Activated naive CD8-positive, alpha-beta T cell (primary cell): ENCODE results near the gene CABP4.
A peak's percentile ranks its signal among the peaks of the same experiment; 100 is the strongest.

Source experiments
- H3K27ac Mint-ChIP-seq: one replicate; pipeline ENCODE4 v1.8.0; 2021; ENCODE audit warnings: mixed read lengths
- H3K27me3 Mint-ChIP-seq: one replicate; pipeline ENCODE4 v1.8.0; 2021; ENCODE audit warnings: mixed read lengths
- H3K36me3 Mint-ChIP-seq: one replicate; pipeline ENCODE4 v1.8.0; 2021; ENCODE audit warnings: mixed read lengths
- H3K4me1 Mint-ChIP-seq: one replicate; pipeline ENCODE4 v1.8.0; 2021; ENCODE audit warnings: low read depth, mixed read lengths
- H3K4me3 Mint-ChIP-seq: one replicate; pipeline ENCODE4 v1.8.0; 2021; ENCODE audit warnings: mild to moderate bottlenecking, mixed read lengths
- H3K9me3 Mint-ChIP-seq: one replicate; pipeline ENCODE4 v1.8.0; 2021; ENCODE audit warnings: low read depth, mixed read lengths

Gene CABP4

GRCh38 chr11:67437809-67438157 is 17.4 kb upstream of the CABP4 start:
- Mint-ChIP-seq H3K27ac (peak overlapping the region; percentile 86), H3K4me1 (peaks cover 58% of the 10 kb centered on the region), H3K4me3 (peak overlapping the region; percentile 94), H3K9me3 (no peaks in the 10 kb centered on the region), H3K36me3 (no peaks in the 10 kb centered on the region), H3K27me3 (no peaks in the 10 kb centered on the region)

GRCh38 chr11:67438158-67438902 is 16.8 kb upstream of the CABP4 start:
- no peaks in the 10 kb centered on the region for H3K27me3 Mint-ChIP-seq
- peak overlapping the region; percentile 86 for H3K27ac Mint-ChIP-seq
- H3K4me3 Mint-ChIP-seq = peak overlapping the region; percentile 94
- peaks cover 56% of the 10 kb centered on the region for H3K4me1 Mint-ChIP-seq
- H3K9me3 Mint-ChIP-seq = no peaks in the 10 kb centered on the region
- H3K36me3 Mint-ChIP-seq = no peaks in the 10 kb centered on the region

GRCh38 chr11:67439321-67440228 is 15.6 kb upstream of the CABP4 start:
- no peaks in the 10 kb centered on the region for H3K27me3 Mint-ChIP-seq
- peak overlapping the region; percentile 83 for H3K27ac Mint-ChIP-seq
- no peaks in the 10 kb centered on the region for H3K9me3 Mint-ChIP-seq
- peaks cover 53% of the 10 kb centered on the region for H3K4me1 Mint-ChIP-seq
- H3K36me3 Mint-ChIP-seq = no peaks in the 10 kb centered on the region
- H3K4me3 Mint-ChIP-seq = peak overlapping the region; percentile 94

GRCh38 chr11:67440229-67441097 is 14.7 kb upstream of the CABP4 start:
- Mint-ChIP-seq H3K4me1 (peaks cover 58% of the 10 kb centered on the region), H3K27me3 (no peaks in the 10 kb centered on the region), H3K27ac (peak overlapping the region; percentile 83), H3K4me3 (peak overlapping the region; percentile 94), H3K36me3 (no peaks in the 10 kb centered on the region), H3K9me3 (no peaks in the 10 kb centered on the region)

- Mint-ChIP-seq H3K4me1 (peaks cover 64% of the 10 kb centered on the region), H3K36me3 (no peaks in the 10 kb centered on the region), H3K27me3 (no peaks in the 10 kb centered on the region), H3K4me3 (peak overlapping the region; percentile 38), H3K9me3 (no peaks in the 10 kb centered on the region), H3K27ac (peak overlapping the region; percentile 28)
These were observed 14.0 kb upstream of the CABP4 start for GRCh38 chr11:67441098-67441563.

GRCh38 chr11:67441731-67442351 is 13.3 kb upstream of the CABP4 start:
- H3K27me3 Mint-ChIP-seq = no peaks in the 10 kb centered on the region
- H3K36me3 Mint-ChIP-seq = no peaks in the 10 kb centered on the region
- H3K4me1 Mint-ChIP-seq = peaks cover 65% of the 10 kb centered on the region
- H3K27ac Mint-ChIP-seq = peak overlapping the region; percentile 54
- H3K9me3 Mint-ChIP-seq = no peaks in the 10 kb centered on the region
- H3K4me3 Mint-ChIP-seq = peak overlapping the region; percentile 61

- peak overlapping the region; percentile 72 for H3K4me3 Mint-ChIP-seq
- H3K9me3 Mint-ChIP-seq = no peaks in the 10 kb centered on the region
- peaks cover 69% of the 10 kb centered on the region for H3K4me1 Mint-ChIP-seq
- peak overlapping the region; percentile 78 for H3K27ac Mint-ChIP-seq
- H3K27me3 Mint-ChIP-seq = no peaks in the 10 kb centered on the region
- H3K36me3 Mint-ChIP-seq = no peaks in the 10 kb centered on the region
These were observed 12.4 kb upstream of the CABP4 start for GRCh38 chr11:67442504-67443404.

- peak overlapping the region; percentile 86 for H3K27ac Mint-ChIP-seq
- H3K4me1 Mint-ChIP-seq = peaks cover 68% of the 10 kb centered on the region
- H3K36me3 Mint-ChIP-seq = no peaks in the 10 kb centered on the region
- H3K4me3 Mint-ChIP-seq = peak overlapping the region; percentile 46
- H3K27me3 Mint-ChIP-seq = no peaks in the 10 kb centered on the region
- no peaks in the 10 kb centered on the region for H3K9me3 Mint-ChIP-seq
These were observed 9.6 kb upstream of the CABP4 start for GRCh38 chr11:67445515-67445914.

GRCh38 chr11:67448220-67448609 is 6.9 kb upstream of the CABP4 start:
- Mint-ChIP-seq H3K4me3 (peak overlapping the region; percentile 7), H3K4me1 (peaks cover 52% of the 10 kb centered on the region)

GRCh38 chr11:67449116-67449844 is 5.9 kb upstream of the CABP4 start:
- Mint-ChIP-seq H3K4me3 (no peak overlapping the region), H3K9me3 (no peaks in the 10 kb centered on the region), H3K4me1 (peaks cover 49% of the 10 kb centered on the region), H3K36me3 (no peaks in the 10 kb centered on the region), H3K27ac (peak overlapping the region; percentile 52), H3K27me3 (no peaks in the 10 kb centered on the region)

More at GRCh38 chr11:67448220-67448609, 6.9 kb upstream of the CABP4 start:
- no peaks in the 10 kb centered on the region for H3K9me3 Mint-ChIP-seq
- peak overlapping the region; percentile 41 for H3K27ac Mint-ChIP-seq
- H3K27me3 Mint-ChIP-seq = no peaks in the 10 kb centered on the region
- no peaks in the 10 kb centered on the region for H3K36me3 Mint-ChIP-seq

GRCh38 chr11:67450796-67451657 is 4.1 kb upstream of the CABP4 start:
- Mint-ChIP-seq H3K27ac (no peak overlapping the region), H3K9me3 (no peaks in the 10 kb centered on the region), H3K4me1 (peaks cover 31% of the 10 kb centered on the region), H3K4me3 (no peak overlapping the region), H3K27me3 (no peaks in the 10 kb centered on the region), H3K36me3 (no peaks in the 10 kb centered on the region)

GRCh38 chr11:67451658-67451976 is 3.5 kb upstream of the CABP4 start:
- H3K27ac Mint-ChIP-seq = no peak overlapping the region

More at GRCh38 chr11:67451658-67451976, 3.5 kb upstream of the CABP4 start:
- peaks cover 28% of the 10 kb centered on the region for H3K4me1 Mint-ChIP-seq
- no peak overlapping the region for H3K4me3 Mint-ChIP-seq
- no peaks in the 10 kb centered on the region for H3K9me3 Mint-ChIP-seq
- no peaks in the 10 kb centered on the region for H3K36me3 Mint-ChIP-seq
- H3K27me3 Mint-ChIP-seq = no peaks in the 10 kb centered on the region
